GM12892 (cell line): ENCODE results near the gene NEK9.

Source experiments
- POLR2A ChIP-seq: IDR thresholded peaks from 2 replicates; pipeline ENCODE4 v1.6.1; 2011; ENCODE audit warnings: low read depth, low read length, control low read depth
- POLR2AphosphoS5 ChIP-seq: IDR thresholded peaks from 2 replicates; pipeline ENCODE4 v1.6.1; 2011; ENCODE audit warnings: low read depth, low read length, control low read depth

DNA sequence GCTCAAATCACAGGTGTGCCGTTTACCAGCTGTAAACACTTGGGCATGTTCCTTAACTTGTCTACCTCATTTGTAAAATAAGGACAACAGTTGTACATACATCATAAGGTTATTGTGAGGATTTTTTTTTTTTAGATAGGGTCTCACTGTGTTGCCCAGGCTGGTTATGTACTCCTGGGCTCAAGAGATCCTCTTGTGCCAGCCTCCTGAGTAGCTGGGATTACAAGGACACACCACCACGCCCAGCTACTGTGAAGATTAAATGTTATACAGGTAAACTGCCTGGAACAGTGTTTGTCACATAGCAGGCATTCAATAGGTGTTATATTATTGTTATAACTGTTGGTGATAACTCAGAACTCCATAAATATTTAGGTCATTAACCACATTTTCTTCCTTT, 36.8 kb upstream of the NEK9 start:
- TF ChIP-seq POLR2A, result no peak
- TF ChIP-seq POLR2AphosphoS5, result no peak
